ENCODE results near the gene ROR2.
"Not testable (repeated sequence)": the region's sequence is repeated elsewhere in the genome, so short reads cannot be mapped to it uniquely, and the experiment has no call there.

Gene ROR2

DNA sequence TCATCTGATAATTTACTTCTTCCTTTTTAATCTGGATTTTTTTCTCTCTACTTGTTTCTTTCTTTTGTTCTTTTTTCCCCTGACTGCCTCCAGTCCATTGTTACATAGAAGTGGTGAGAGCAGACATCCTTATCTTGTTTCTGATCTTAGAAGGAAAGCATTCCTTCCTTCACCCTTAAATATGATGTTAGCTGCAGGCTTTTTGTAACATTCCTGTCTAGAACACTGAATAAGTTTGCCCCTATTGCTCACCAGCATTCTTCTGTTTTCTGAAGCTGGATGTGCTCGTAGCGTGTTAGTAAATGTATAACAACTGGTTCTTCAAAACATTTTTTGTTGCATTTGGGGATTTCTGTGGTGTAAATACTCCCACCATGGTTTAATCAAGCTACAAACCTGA, 389.7 kb downstream of the ROR2 start:
- TF ChIP-seq JUND (IDR thresholded peaks at IDR 0.05; ENCODE audit: low read depth): no peak
- peak in 1 of 2 experiments; percentile 62 for DNase-seq (ENCODE audit: low read depth in 1 of 2, low spot score in 1 of 2)
- in situ Hi-C loops (cut with HindIII; ENCODE audit: low pct_unique_long_range_greater_than_20kb, low sequenced_read_pairs): no loop called here

DNA sequence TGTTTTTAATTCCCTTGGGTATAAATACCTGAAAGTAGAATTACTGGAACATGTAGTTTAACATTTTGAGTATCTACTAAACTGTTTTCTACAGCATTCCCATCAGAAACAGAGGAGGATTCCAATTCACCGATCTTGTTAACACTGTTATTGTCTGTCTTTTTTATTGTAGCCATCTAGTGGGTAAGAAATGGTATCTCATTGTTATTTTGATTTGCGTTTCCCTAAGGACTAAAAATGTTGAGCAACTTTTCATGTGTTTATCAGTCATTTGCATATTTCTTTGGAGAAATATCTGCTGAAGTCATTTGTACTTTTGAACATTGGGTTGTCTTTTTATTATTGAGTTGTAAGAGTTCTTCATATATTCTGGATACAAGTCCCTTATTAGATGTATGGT, 391.1 kb downstream of the ROR2 start:
- DNase-seq (ENCODE audit: low read depth in 1 of 2, low spot score in 1 of 2): no peak
- in situ Hi-C loops (cut with HindIII; ENCODE audit: low pct_unique_long_range_greater_than_20kb, low sequenced_read_pairs): no loop called here
- TF ChIP-seq JUND (IDR thresholded peaks at IDR 0.05; ENCODE audit: low read depth): no peak

DNA sequence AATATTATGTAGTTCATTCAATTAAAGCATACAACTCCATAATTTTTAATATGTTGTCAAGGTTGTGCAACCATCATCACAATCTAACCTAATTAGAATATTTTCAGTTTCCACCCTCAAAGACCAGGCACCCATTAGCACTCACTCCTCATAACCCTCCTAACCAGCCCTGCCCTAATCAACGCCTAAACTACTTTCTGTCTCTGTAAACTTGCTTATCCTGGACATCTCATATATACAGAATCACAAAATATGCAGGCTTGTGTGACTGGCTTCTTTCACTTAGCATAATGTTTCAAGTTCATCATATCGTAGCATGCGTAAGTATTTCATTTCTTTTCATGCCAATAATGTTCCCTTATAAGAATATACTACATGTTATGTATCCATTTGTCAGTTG, 391.6 kb downstream of the ROR2 start:
- TF ChIP-seq JUND (IDR thresholded peaks at IDR 0.05; ENCODE audit: low read depth): no peak
- in situ Hi-C loops (cut with HindIII; ENCODE audit: low pct_unique_long_range_greater_than_20kb, low sequenced_read_pairs): no loop called here
- no peak for DNase-seq (ENCODE audit: low read depth in 1 of 2, low spot score in 1 of 2)

DNA sequence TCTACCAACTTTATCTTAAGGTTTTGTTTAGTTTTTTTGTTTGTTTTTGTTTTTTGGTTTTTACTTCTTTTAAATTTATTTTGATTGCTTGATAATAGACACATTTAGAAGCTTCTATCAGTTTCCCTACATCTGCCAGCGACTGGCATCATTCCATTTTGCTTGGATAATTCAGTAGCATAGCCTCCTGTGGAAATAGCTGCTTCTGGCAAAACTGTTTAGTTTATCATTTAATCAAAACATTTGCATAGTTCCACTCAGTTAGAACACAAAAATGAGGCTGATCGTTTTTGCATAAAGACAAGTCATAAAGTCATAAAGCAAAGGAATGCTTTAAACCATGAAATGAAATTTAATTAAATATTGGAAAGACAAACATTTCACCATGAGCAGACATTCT, 392.7 kb downstream of the ROR2 start:
- no peak for DNase-seq (ENCODE audit: low read depth in 1 of 2, low spot score in 1 of 2)
- in situ Hi-C loops (cut with HindIII; ENCODE audit: low pct_unique_long_range_greater_than_20kb, low sequenced_read_pairs): no loop called here
- no peak for TF ChIP-seq JUND (IDR thresholded peaks at IDR 0.05; ENCODE audit: low read depth)

DNA sequence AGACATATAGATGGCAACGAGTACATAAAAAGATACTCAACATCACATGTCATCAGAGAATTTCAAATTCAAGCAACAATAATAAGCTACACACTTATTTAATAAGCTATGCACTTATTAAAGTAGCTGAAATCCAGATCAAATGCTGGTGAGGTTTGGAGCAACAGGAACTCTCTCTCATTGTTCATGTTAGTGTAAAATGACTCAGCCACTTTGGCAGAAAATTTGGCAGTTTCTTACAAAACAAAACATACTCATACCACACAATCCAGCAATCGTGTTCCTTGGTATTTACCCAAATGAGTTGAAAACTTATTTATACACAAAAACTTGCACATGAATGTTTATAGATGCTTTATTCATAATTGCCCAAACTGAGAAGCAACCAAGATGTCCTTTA, 394.9 kb downstream of the ROR2 start:
- no peak for TF ChIP-seq JUND (IDR thresholded peaks at IDR 0.05; ENCODE audit: low read depth)
- in situ Hi-C loops (cut with HindIII; ENCODE audit: low pct_unique_long_range_greater_than_20kb, low sequenced_read_pairs): no loop called here
- no peak for DNase-seq (ENCODE audit: low read depth in 1 of 2, low spot score in 1 of 2)

DNA sequence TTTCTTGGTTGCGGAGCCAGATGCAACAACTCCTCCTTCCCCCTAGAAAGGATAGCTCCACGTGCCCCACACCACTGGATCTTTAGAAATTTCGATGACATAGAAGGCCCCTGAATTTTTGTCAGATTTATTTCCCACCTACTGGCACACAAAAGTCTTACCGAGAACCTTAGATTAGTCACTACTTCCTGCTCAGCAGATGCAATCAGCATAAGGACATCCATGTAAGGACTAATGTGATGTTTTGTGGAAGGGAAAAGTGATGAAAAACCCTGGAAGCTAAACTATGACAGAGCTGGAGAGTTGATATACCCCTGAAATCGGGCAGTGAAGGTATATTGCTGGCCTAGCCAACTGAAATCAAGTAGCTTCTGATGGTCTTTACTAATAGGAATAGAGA, 400.9 kb downstream of the ROR2 start:
- no peak for TF ChIP-seq JUND (IDR thresholded peaks at IDR 0.05; ENCODE audit: low read depth)
- in situ Hi-C loops (cut with HindIII; ENCODE audit: low pct_unique_long_range_greater_than_20kb, low sequenced_read_pairs): no loop called here
- no peak for DNase-seq (ENCODE audit: low read depth in 1 of 2, low spot score in 1 of 2)

DNA sequence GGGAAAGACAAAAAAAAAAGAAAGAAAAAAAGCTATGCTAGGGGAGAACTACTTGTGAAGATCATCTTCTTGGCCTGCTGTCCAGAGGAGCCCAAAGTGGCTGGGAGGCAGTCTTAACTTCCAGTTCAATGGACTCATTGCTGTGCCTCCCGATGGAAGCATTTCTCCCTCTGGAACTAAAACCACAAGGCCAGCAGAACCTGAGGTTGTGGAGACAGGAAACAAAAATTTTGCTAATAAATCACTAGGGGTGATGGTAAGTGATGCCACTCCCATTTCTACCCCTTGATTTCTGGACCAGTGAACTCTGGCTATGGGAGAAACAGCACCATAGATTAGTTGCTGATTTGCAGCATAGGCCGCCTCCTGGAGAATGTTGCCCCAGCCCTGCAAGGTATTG, 402.9 kb downstream of the ROR2 start:
- TF ChIP-seq JUND (IDR thresholded peaks at IDR 0.05; ENCODE audit: low read depth): no peak
- in situ Hi-C loops (cut with HindIII; ENCODE audit: low pct_unique_long_range_greater_than_20kb, low sequenced_read_pairs): no loop called here
- DNase-seq (ENCODE audit: low read depth in 1 of 2, low spot score in 1 of 2): no peak

DNA sequence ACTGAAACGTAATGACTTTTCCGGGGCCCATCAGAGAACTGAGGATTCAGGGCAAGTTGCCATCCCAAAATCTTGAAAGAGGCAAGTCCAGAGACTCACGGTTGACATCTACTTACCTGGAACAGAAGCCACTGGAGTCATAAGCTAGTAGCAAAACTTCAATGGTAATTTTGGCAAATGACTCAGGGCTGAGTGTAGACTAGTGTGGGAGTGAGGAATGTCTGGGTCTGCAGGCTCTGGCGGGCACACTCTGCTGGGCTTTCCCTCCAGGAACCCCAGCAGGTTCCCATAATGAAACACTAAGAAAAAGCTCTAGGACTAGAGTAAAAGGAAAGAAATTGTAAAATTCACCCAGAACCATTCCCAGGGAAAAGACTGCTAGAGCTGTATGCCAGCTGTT, 403.5 kb downstream of the ROR2 start:
- TF ChIP-seq JUND (IDR thresholded peaks at IDR 0.05; ENCODE audit: low read depth): no peak
- no peak for DNase-seq (ENCODE audit: low read depth in 1 of 2, low spot score in 1 of 2)
- in situ Hi-C loops (cut with HindIII; ENCODE audit: low pct_unique_long_range_greater_than_20kb, low sequenced_read_pairs): no loop called here

DNA sequence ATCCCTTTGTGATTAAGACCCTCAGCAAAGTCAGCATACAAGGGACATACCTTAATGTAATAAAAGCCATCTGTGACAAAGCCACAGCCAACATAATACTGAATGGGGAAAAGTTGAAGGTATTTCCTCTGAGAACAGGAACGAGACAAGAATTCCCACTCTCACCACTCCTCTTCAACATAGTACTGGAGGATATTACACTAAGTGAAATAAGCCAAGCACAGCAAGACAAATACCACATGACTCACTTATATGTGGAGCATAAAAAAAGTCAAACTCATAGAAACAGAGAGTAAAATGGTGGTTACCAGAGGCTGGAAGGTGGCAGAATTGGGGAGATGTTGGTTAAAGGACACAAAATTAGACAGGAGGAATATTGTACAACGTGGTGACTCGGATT, 408.3 kb downstream of the ROR2 start:
- no peak for TF ChIP-seq JUND (IDR thresholded peaks at IDR 0.05; ENCODE audit: low read depth)
- no peak for DNase-seq (ENCODE audit: low read depth in 1 of 2, low spot score in 1 of 2)
- in situ Hi-C loops (cut with HindIII; ENCODE audit: low pct_unique_long_range_greater_than_20kb, low sequenced_read_pairs): no loop called here

DNA sequence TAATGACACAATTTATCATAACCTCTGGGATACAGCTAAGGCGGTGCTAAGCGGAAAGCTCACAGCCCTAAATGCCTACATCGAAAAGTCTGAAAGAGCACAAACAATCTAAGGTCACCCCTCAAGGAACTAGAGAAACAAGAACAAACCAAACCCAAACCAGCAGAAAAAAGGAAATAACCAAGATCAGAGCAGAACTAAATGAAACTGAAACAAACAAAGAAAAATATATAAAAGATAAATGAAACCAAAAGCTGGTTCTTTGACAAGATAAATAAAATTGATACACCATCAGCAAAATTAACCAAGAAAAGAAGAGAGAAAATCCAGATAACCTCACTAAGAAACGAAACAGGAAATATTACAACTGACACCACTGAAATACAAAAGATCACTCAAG, 409.5 kb downstream of the ROR2 start:
- DNase-seq (ENCODE audit: low read depth in 1 of 2, low spot score in 1 of 2); in situ Hi-C loops (cut with HindIII; ENCODE audit: low pct_unique_long_range_greater_than_20kb, low sequenced_read_pairs): not testable (repeated sequence)

DNA sequence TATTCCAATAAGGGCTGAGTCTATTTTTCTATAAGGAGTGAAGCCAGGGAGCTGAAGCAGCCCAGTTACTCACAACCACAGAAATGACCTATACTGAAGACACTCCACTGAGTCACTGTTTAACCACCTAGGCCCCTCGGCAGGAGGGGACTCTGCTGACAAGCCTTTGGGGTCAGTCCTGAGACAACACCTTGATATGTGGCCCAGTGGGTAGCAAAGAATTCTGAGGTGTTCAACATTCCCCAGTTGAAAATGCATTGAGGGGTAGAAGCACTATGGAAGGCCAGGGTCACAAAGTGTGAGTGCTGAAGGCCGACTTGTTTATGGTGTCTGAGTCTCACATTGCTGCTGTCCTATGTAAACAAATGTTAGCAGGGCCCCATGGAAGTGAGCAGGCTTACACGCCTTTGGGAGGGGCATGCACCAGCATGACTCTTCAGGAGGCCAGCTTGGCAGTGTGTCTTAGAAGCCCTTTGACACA, 413.8 kb downstream of the ROR2 start:
- TF ChIP-seq JUND (IDR thresholded peaks at IDR 0.05; ENCODE audit: low read depth): no peak
- DNase-seq (ENCODE audit: low read depth in 1 of 2, low spot score in 1 of 2): peak in 1 of 2 experiments; percentile 52
- in situ Hi-C loops (cut with HindIII; ENCODE audit: low pct_unique_long_range_greater_than_20kb, low sequenced_read_pairs): no loop called here

DNA sequence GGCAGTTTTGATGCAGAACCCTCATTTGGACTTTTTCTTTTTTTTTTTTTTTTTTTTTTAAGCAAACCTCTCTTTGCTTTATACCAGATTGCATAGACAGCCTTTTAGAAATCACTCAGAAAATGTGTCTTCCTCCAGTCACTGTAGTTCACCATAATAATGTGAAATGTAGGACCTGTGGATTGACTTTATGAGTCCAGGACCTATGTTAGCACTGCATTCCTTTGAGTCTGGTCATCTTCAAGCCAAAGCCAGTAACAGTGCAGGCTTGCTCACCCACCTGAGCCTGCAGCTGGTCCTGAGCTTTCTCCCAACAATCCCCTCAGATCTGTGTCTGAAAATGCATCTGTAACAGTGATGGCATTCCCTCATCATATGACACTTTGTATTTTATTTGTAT, 415.7 kb downstream of the ROR2 start:
- no peak for DNase-seq (ENCODE audit: low read depth in 1 of 2, low spot score in 1 of 2)
- TF ChIP-seq JUND (IDR thresholded peaks at IDR 0.05; ENCODE audit: low read depth): no peak
- in situ Hi-C loops (cut with HindIII; ENCODE audit: low pct_unique_long_range_greater_than_20kb, low sequenced_read_pairs): no loop called here

DNA sequence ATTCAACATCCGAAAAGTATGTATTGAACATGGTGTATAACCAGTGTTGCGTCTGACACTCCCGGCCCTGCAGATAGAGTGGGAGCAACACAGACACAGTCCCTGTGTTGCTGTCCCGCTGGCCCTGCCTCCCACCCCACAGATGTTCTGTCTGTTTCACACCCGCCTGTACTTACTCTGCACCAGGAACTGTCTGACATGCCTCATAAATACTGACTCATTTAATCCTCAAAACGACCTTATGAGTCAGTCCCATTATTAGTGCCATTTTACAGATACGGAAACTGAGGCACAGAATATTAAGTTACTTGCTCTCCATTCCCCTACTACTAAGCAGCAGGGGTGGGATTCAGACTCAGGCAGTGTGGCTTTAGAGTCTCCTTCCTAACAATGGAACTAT, 416.6 kb downstream of the ROR2 start:
- in situ Hi-C loops (cut with HindIII; ENCODE audit: low pct_unique_long_range_greater_than_20kb, low sequenced_read_pairs): no loop called here
- DNase-seq (ENCODE audit: low read depth in 1 of 2, low spot score in 1 of 2): no peak
- no peak for TF ChIP-seq JUND (IDR thresholded peaks at IDR 0.05; ENCODE audit: low read depth)

DNA sequence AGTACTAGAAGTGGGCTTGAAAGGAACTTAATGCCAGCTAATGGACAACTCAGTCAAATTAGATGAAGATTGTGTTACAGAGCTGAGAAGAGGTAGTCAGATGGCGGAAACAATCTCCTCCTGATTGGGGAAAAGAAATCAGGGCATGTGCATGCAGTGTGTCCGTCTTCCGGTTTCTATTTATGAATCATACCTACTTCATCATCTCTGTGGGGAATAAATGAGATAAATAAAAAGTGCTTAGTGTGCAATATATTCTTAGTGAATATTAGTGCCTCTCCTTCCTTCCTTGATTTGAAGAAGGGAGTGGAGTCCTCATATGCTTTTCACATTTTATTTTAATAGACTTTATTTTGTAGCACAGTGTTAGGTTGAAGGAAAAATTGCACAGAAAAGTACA, 417.7 kb downstream of the ROR2 start:
- in situ Hi-C loops (cut with HindIII; ENCODE audit: low pct_unique_long_range_greater_than_20kb, low sequenced_read_pairs): no loop called here
- TF ChIP-seq JUND (IDR thresholded peaks at IDR 0.05; ENCODE audit: low read depth): no peak
- no peak for DNase-seq (ENCODE audit: low read depth in 1 of 2, low spot score in 1 of 2)

Measured in T47D (cell line).